HuH-7 (cell line): ENCODE results near the gene CDK14.

Experiments used
- DNase-seq: peaks from one replicate; pipeline ENCODE4 v3.0.0; 2011; ENCODE audit warnings: low spot score

Gene CDK14

DNA sequence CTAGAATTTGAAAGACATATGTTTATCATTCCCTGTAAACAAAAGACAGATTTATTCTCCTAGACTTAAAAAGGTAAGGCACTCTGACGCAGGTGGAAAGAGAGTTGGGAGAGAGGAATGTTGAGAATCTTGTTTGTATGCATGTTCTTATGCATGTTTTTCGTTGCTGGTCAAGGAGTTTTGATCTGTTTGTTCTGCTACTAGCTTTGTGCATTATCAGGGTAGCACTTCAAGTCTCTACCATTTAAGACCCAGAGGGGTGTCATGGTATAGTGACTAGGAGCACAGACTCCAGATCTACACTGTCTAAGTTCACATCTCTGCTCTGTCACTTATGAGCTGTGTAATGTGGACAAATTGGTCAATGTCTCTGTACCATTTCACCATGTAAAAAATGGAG is 467.9 kb downstream of the CDK14 start:
- no peak for DNase-seq

DNA sequence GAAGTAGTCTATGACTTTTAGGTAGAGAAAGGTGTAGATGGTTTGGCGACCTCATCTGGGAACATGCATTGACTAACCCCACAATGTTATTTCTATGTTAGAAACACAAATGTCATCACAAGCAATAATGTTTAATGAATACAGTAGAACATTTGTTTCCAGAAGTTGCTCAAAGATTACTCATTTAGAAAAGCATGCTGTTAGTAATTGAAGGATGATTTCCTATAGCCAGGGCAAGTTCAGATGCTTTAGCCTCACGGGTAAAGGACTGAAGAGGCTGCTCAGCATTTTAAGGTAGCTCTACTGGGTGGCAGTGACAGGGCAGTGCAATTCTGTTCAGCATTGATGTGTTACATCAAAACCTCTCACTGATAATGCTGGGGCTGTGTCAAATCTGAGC is 468.8 kb downstream of the CDK14 start:
- no peak for DNase-seq

- DNase-seq: no peak
These were observed 470.5 kb downstream of the CDK14 start for GRCh38 chr7:91066627-91067026.

DNA sequence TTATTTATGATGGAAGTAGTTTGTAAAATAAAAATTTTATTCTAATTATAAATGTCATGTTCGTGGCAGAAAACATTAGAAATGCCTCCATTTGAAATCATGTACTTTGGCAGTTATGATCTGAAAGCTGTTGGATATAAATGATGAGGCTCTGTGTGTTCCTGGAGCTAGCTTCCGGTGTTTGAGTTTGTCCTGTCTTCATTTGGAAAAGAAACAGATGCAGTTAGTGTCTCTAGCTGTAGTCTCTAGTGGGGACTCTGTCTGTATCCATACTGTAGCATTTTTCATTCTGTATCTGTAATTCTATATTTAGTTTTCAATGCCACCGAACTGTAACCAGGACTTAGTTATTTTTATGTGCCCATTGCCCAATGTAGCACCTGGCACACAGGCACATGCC is 471.1 kb downstream of the CDK14 start:
- no peak for DNase-seq

GRCh38 chr7:91068136-91068795 is 472.1 kb downstream of the CDK14 start:
- DNase-seq: no peak

DNA sequence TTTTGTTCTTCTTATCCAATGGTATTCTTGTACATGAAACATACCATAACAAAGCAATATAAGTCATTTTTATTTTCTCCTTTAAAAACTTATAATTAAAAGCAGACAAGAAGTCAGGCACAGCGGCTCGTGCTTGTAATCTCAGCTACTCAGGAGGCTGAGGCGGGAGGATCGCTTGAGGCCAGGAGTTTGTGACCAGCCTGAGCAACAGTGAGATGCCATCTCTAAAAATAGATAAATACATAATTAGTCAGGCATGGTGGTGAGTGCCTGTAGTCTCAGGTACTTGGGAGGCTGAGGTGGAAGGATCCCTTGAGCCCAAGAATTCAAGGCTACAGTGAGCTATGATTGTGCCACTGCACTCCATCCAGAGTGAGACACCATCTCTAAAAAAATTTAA is 473.0 kb downstream of the CDK14 start:
- DNase-seq: no peak

DNA sequence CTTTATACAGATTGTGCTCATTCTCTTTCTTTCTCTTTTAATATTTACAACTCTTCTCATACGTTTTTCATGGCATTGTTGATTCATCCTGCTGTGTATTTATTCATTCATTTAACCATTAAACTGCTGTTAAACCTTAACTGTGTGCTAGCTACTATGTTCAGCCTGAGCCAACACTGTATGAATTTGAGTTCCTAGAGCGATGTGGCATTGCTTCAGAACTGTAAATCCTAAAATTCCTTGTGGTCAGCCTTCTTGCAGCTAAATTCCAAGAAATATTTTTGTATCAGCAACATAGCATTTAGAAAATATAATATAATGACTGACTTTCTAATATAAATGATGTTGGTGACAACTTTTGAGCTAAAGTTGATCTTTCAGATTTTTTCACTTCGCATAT is 483.4 kb downstream of the CDK14 start:
- no peak for DNase-seq

DNA sequence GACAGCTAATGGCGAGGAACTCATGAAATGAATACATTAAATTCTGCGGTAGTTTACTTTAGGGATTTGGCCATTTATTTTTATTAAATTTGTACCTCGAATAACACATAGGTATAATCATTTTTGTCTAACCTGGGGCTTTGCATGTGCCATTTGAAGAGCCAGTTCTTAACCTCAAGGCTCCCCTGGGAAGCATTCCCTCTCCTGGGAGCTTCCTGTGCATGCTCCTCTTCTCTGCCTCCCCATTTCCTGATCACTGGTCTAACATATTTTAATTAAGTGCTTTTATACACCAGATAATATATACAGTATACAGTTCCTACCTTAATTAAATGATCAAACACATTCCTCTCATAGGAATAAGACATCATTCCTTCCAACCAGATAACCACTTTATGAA is 484.2 kb downstream of the CDK14 start:
- no peak for DNase-seq

DNA sequence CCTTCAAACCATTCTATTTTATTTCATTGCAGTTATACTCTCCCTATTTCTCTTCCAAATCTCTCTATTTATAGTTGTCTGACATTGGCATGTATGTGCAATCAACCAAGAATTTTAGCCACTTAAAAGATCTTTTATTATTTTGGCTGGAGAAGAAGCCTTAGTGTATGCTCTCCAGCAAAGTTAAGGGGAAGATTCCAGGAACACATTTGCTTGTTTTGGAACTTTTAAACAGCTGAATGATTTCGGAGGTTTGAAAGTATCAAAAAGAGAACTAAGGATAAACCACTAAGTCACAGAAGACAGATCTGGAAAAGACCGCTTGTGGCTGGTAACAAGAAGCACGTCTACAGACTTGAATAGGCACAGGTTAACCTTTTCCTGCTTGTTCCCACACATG is 485.9 kb downstream of the CDK14 start:
- DNase-seq: no peak

- peak; percentile 7 for DNase-seq
These were observed 486.9 kb downstream of the CDK14 start for GRCh38 chr7:91082852-91083495.

GRCh38 chr7:91083855-91084644 is 487.9 kb downstream of the CDK14 start:
- DNase-seq: no peak

- DNase-seq: no peak
These were observed 489.1 kb downstream of the CDK14 start for GRCh38 chr7:91085175-91085574.

GRCh38 chr7:91086200-91086599 is 490.1 kb downstream of the CDK14 start:
- no peak for DNase-seq

GRCh38 chr7:91088156-91088555 is 492.0 kb downstream of the CDK14 start:
- DNase-seq: no peak

DNA sequence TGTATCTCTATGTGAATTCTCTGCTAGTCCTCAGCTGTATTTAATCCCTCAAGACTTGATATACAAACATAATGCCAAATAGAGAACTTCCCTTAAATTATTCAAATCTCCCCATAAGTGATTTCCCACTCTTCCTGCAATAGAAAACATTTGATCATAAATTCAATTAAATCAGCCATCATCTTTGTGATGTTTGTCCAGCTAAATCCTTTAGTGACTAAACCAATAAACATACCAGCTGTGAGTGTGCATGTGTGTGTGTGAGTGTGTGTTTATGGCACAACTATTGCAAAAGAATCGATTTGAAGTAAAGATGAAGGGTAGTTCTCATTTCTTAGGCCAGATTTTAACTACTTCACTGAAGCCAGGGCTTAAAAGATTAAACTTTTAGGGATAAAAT is 492.6 kb downstream of the CDK14 start:
- no peak for DNase-seq

GRCh38 chr7:91089382-91089963 is 493.4 kb downstream of the CDK14 start:
- DNase-seq: peak; percentile 10

DNA sequence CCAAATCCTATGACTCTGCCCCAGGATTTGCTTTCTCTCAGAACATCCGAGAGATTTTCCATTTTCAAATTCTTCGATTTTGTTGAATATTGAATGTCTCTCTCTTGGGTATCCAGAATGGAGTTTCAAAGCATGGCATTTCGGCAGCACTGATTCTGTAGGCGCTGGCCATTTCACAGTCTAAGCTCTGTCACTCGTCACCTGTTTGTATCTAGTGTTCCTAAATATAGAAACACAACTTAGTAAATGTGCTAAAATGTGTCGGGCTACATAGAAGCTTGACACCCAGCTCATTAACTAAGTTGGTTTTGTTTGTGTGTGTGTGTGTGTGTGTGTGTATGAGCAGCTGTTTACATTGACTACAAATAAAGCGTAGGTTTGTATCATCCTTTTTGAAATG is 494.6 kb downstream of the CDK14 start:
- DNase-seq: no peak

DNA sequence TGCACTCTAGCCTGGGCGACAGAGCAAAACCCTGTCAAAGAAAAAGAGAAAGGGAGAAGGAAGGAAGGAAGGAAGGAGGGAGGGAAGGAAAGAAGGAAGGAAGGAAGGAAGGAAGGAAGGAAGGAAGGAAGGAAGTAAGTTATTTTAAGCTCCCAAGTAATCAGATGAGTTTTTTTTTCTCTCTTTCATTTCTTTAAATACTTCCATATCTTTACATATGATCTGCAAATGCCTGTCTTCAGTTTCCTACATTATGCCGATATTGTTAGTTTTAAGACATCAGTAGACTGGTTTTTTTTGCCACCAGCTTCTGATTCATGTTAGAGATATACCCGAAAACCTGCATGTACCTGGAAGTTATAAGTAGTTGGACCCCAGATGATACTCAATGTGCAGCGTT is 495.5 kb downstream of the CDK14 start:
- DNase-seq: no peak

DNA sequence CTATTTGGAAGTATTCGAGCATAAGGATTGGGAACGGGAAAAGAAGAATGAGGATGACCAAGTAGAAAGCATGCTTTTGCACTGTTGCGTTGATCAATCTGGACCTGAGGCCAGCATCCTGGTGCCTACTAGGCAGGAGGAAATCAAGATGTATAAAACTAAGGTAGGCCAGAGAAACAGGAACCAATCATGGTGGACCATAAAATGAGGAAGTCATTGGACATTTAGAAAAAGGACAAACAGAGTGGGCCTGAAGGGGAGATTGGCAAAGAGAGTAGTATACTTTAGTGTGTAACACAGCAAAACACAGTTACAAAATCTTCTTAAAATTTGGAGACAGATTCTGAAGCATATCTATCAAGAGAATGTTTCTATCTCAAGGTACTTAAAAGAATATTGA is 497.1 kb downstream of the CDK14 start:
- DNase-seq: no peak

DNA sequence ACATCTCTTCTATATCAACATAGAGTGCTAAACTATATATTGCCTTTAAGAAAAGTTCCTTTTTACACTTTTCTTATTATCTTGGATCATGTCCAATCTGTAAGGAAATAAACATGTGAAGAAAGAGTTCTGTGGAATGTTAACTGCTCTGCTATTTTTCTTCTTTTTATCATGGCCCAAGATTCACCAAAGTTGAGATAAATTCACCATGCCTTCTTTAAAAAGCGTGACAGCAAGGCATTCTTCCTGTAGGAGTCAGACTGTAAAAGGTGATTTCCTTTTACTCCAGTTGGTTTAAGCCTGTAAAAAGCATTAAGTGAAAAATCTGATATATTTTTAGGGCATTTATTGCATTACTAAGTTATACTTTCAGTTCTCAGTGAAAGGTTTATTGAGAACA is 502.4 kb downstream of the CDK14 start:
- no peak for DNase-seq

DNA sequence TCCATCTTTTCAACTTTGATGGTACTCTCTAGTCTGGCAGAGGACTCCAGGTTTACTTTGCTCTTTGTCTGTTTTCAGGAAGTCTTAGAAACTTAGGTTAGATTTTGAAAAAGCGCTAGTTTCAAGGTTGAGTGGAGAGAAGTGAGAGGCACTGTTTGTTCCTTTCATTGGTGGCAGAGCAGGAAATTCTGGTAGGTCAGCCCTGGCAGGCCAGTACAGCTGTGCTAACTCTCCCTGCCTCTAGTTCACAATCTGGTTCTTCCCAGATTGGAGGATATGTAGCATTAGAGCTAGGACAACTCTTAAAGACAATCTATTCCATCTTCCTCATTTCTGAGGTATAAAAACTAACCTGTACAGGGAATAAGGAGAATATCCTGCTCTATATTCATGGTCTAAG is 507.2 kb downstream of the CDK14 start:
- DNase-seq: no peak

DNA sequence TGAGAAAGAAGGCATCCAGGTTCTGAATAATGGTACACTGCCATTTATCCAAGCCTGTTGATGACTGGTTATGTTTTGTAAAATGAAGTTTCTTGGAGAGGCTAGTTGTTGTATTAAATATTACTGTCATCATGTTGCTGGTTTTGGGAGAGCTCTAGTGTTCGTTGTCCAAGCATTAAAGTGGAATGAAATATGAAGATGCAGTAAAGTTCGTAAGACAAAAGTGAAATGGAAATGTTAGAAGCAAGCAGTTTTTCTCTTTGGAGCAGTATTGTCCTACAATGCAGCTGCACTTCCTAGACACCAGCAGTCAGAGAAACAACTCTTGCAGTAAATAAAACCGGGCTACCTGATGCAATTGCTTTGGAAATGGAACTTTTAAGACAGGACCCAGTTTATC is 511.3 kb downstream of the CDK14 start:
- no peak for DNase-seq

DNA sequence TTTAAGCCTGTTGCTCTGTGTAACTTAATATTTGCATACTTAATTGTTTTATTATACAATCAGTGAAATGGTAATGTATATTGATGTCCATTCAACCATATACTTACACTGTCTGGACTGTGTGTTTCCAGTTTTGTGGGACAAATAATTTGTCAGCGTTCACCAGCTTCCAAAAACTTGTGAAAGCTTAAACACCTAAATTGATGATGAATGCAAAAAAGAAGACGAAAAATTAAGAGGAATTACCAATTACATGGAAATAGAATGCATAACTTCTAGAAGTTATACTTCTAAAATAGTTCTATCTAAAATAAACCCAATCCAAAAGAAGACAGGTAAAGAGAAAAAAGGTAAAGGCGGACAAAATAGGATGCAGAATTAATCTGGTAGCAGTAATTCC is 513.1 kb downstream of the CDK14 start:
- no peak for DNase-seq
